ENCODE results near the gene IFFO2.

The IFFO2 gene

GRCh38 chr1:18976096-18976495, 19.6 kb upstream of the IFFO2 start:
- Histone ChIP-seq H3K18ac (ENCODE audit: low read length) (no peak overlapping the region), H2BK5ac (ENCODE audit: low read depth, low read length, poor library complexity) (no peak overlapping the region), H3K4me3 (ENCODE audit: low read depth, low read length) (no peak overlapping the region), H3K4me2 (ENCODE audit: low read length) (no peak overlapping the region), H3K27ac (ENCODE audit: low read depth, low read length) (no peak overlapping the region), H3K79me1 (ENCODE audit: low read length) (no peaks in the 10 kb centered on the region), H3K9me3 (ENCODE audit: insufficient read depth, low read depth, low read length) (no peaks in the 10 kb centered on the region), H2BK12ac (ENCODE audit: low read length) (no peak overlapping the region), H3K79me2 (ENCODE audit: control insufficient read depth, insufficient read depth, low read length, poor library complexity) (no peaks in the 10 kb centered on the region), H3K4ac (ENCODE audit: low read depth, low read length) (no peak overlapping the region), H4K91ac (ENCODE audit: low read depth, low read length) (no peak overlapping the region), H2AK5ac (ENCODE audit: low read length) (no peak overlapping the region), H3K4me1 (ENCODE audit: control insufficient read depth in 1 of 2, insufficient read depth in 2 of 2, low read length in 2 of 2) (no peaks in the 10 kb centered on the region), H3K36me3 (ENCODE audit: control insufficient read depth in 1 of 2, insufficient read depth in 2 of 2, low read length in 2 of 2) (no peaks in the 10 kb centered on the region), H2BK120ac (ENCODE audit: insufficient read depth, low read length, poor library complexity) (no peak overlapping the region), H4K8ac (ENCODE audit: low read depth, low read length) (no peak overlapping the region), H2AFZ (ENCODE audit: insufficient read depth, low read length, poor library complexity) (no peak overlapping the region), H3K14ac (ENCODE audit: low read length) (no peak overlapping the region), H4K12ac (ENCODE audit: low read depth, low read length) (no peak overlapping the region), H3K23ac (ENCODE audit: low read length) (no peak overlapping the region), H3K27me3 (ENCODE audit: insufficient read depth, low read length) (no peaks in the 10 kb centered on the region), H3K9ac (ENCODE audit: low read length) (no peak overlapping the region)
- no CpG with 5 or more reads among the region's 8 CpGs for whole genome bisulfite sequencing (ENCODE audit: extremely low coverage, insufficient coverage, insufficient read length)
- no peak for DNase-seq

- Histone ChIP-seq H2AK5ac (ENCODE audit: low read length) (no peak overlapping the region), H3K23ac (ENCODE audit: low read length) (no peak overlapping the region), H3K27ac (ENCODE audit: low read depth, low read length) (no peak overlapping the region), H4K8ac (ENCODE audit: low read depth, low read length) (no peak overlapping the region), H3K27me3 (ENCODE audit: insufficient read depth, low read length) (no peaks in the 10 kb centered on the region), H2BK12ac (ENCODE audit: low read length) (no peak overlapping the region), H4K12ac (ENCODE audit: low read depth, low read length) (no peak overlapping the region), H3K4me3 (ENCODE audit: low read depth, low read length) (no peak overlapping the region), H3K36me3 (ENCODE audit: control insufficient read depth in 1 of 2, insufficient read depth in 2 of 2, low read length in 2 of 2) (no peaks in the 10 kb centered on the region), H2AFZ (ENCODE audit: insufficient read depth, low read length, poor library complexity) (no peak overlapping the region), H2BK5ac (ENCODE audit: low read depth, low read length, poor library complexity) (no peak overlapping the region), H3K79me2 (ENCODE audit: control insufficient read depth, insufficient read depth, low read length, poor library complexity) (no peaks in the 10 kb centered on the region), H2BK120ac (ENCODE audit: insufficient read depth, low read length, poor library complexity) (no peak overlapping the region), H3K9me3 (ENCODE audit: insufficient read depth, low read depth, low read length) (no peaks in the 10 kb centered on the region), H3K18ac (ENCODE audit: low read length) (no peak overlapping the region), H4K91ac (ENCODE audit: low read depth, low read length) (no peak overlapping the region), H3K4me2 (ENCODE audit: low read length) (no peak overlapping the region), H3K9ac (ENCODE audit: low read length) (no peak overlapping the region), H3K4me1 (ENCODE audit: control insufficient read depth in 1 of 2, insufficient read depth in 2 of 2, low read length in 2 of 2) (no peaks in the 10 kb centered on the region), H3K4ac (ENCODE audit: low read depth, low read length) (no peak overlapping the region), H3K14ac (ENCODE audit: low read length) (no peak overlapping the region), H3K79me1 (ENCODE audit: low read length) (no peaks in the 10 kb centered on the region)
- DNase-seq = no peak
- WGBS (ENCODE audit: extremely low coverage, insufficient coverage, insufficient read length) = no CpG with 5 or more reads among the region's 7 CpGs
These were observed 18.1 kb upstream of the IFFO2 start for GRCh38 chr1:18974606-18975005.

- Histone ChIP-seq H2BK12ac (ENCODE audit: low read length) (no peak overlapping the region), H3K9me3 (ENCODE audit: insufficient read depth, low read depth, low read length) (no peaks in the 10 kb centered on the region), H4K12ac (ENCODE audit: low read depth, low read length) (no peak overlapping the region), H3K36me3 (ENCODE audit: control insufficient read depth in 1 of 2, insufficient read depth in 2 of 2, low read length in 2 of 2) (no peaks in the 10 kb centered on the region), H3K4me1 (ENCODE audit: control insufficient read depth in 1 of 2, insufficient read depth in 2 of 2, low read length in 2 of 2) (no peaks in the 10 kb centered on the region), H3K18ac (ENCODE audit: low read length) (no peak overlapping the region), H2BK120ac (ENCODE audit: insufficient read depth, low read length, poor library complexity) (no peak overlapping the region), H3K4me2 (ENCODE audit: low read length) (no peak overlapping the region), H4K91ac (ENCODE audit: low read depth, low read length) (no peak overlapping the region), H3K14ac (ENCODE audit: low read length) (no peak overlapping the region), H3K4me3 (ENCODE audit: low read depth, low read length) (no peak overlapping the region), H3K79me1 (ENCODE audit: low read length) (no peaks in the 10 kb centered on the region), H2AFZ (ENCODE audit: insufficient read depth, low read length, poor library complexity) (no peak overlapping the region), H4K8ac (ENCODE audit: low read depth, low read length) (no peak overlapping the region), H3K27me3 (ENCODE audit: insufficient read depth, low read length) (no peaks in the 10 kb centered on the region), H2BK5ac (ENCODE audit: low read depth, low read length, poor library complexity) (no peak overlapping the region), H3K4ac (ENCODE audit: low read depth, low read length) (no peak overlapping the region), H3K23ac (ENCODE audit: low read length) (no peak overlapping the region), H3K27ac (ENCODE audit: low read depth, low read length) (no peak overlapping the region), H2AK5ac (ENCODE audit: low read length) (no peak overlapping the region), H3K79me2 (ENCODE audit: control insufficient read depth, insufficient read depth, low read length, poor library complexity) (no peaks in the 10 kb centered on the region), H3K9ac (ENCODE audit: low read length) (no peak overlapping the region)
- WGBS (ENCODE audit: extremely low coverage, insufficient coverage, insufficient read length) = no CpG with 5 or more reads among the region's 8 CpGs
- no peak for DNase-seq
These were observed 17.5 kb upstream of the IFFO2 start for GRCh38 chr1:18974005-18974404.

GRCh38 chr1:18973446-18973955, 17.0 kb upstream of the IFFO2 start:
- no peaks in the 10 kb centered on the region for H3K4me1 ChIP-seq (ENCODE audit: control insufficient read depth in 1 of 2, insufficient read depth in 2 of 2, low read length in 2 of 2)
- H2AFZ ChIP-seq (ENCODE audit: insufficient read depth, low read length, poor library complexity) = no peak overlapping the region
- H3K14ac ChIP-seq (ENCODE audit: low read length) = no peak overlapping the region
- H3K23ac ChIP-seq (ENCODE audit: low read length) = no peak overlapping the region
- no peaks in the 10 kb centered on the region for H3K9me3 ChIP-seq (ENCODE audit: insufficient read depth, low read depth, low read length)
- H3K79me1 ChIP-seq (ENCODE audit: low read length) = no peaks in the 10 kb centered on the region
- H3K4me3 ChIP-seq (ENCODE audit: low read depth, low read length) = no peak overlapping the region
- H3K4me2 ChIP-seq (ENCODE audit: low read length) = no peak overlapping the region
- no peak overlapping the region for H2BK120ac ChIP-seq (ENCODE audit: insufficient read depth, low read length, poor library complexity)
- H4K91ac ChIP-seq (ENCODE audit: low read depth, low read length) = no peak overlapping the region
- no peak overlapping the region for H4K8ac ChIP-seq (ENCODE audit: low read depth, low read length)
- no peak overlapping the region for H2AK5ac ChIP-seq (ENCODE audit: low read length)
- no peak overlapping the region for H3K27ac ChIP-seq (ENCODE audit: low read depth, low read length)
- H3K9ac ChIP-seq (ENCODE audit: low read length) = no peak overlapping the region
- no peak for DNase-seq
- H3K4ac ChIP-seq (ENCODE audit: low read depth, low read length) = no peak overlapping the region
- no peak overlapping the region for H2BK12ac ChIP-seq (ENCODE audit: low read length)
- no CpG with 5 or more reads among the region's 7 CpGs for WGBS (ENCODE audit: extremely low coverage, insufficient coverage, insufficient read length)
- H3K27me3 ChIP-seq (ENCODE audit: insufficient read depth, low read length) = no peaks in the 10 kb centered on the region
- H3K79me2 ChIP-seq (ENCODE audit: control insufficient read depth, insufficient read depth, low read length, poor library complexity) = no peaks in the 10 kb centered on the region
- no peaks in the 10 kb centered on the region for H3K36me3 ChIP-seq (ENCODE audit: control insufficient read depth in 1 of 2, insufficient read depth in 2 of 2, low read length in 2 of 2)
- H3K18ac ChIP-seq (ENCODE audit: low read length) = no peak overlapping the region
- H4K12ac ChIP-seq (ENCODE audit: low read depth, low read length) = no peak overlapping the region
- no peak overlapping the region for H2BK5ac ChIP-seq (ENCODE audit: low read depth, low read length, poor library complexity)

All from trophoblast cell (in vitro differentiated cells and primary cell).